Stimulated activated effector memory CD8-positive, alpha-beta T cell treated with anti-CD3 and anti-CD28 coated beads, Interleukin-12 subunit alpha, Interleukin-12 subunit beta, amount 100 ng/mL, for 72 hours (primary cell): ENCODE results near the gene LARP6.

Experiments
- ATAC-seq: fragments of 150-1000 bp; cut with Tn5 transposase; 2 replicates; pipeline ENCODE4 v1.10.0; 2021
- DNase-seq, 2 donors: peaks; one replicate each; pipeline ENCODE4 v3.0.0; 2021 to 2022; ENCODE audit warnings: low spot score in 2 of 2
- H3K27ac Mint-ChIP-seq: one replicate; pipeline ENCODE4 v1.8.0; 2022; ENCODE audit warnings: mild to moderate bottlenecking, mixed read lengths
- H3K36me3 Mint-ChIP-seq: one replicate; pipeline ENCODE4 v1.8.0; 2022; ENCODE audit warnings: mild to moderate bottlenecking, mixed read lengths
- H3K4me1 Mint-ChIP-seq: one replicate; pipeline ENCODE4 v1.8.0; 2022; ENCODE audit warnings: mixed read lengths
- H3K4me3 Mint-ChIP-seq: one replicate; pipeline ENCODE4 v1.8.0; 2022; ENCODE audit warnings: mild to moderate bottlenecking, mixed read lengths
- H3K9me3 Mint-ChIP-seq: one replicate; pipeline ENCODE4 v1.8.0; 2022; ENCODE audit warnings: mixed read lengths

LARP6 gene

DNA sequence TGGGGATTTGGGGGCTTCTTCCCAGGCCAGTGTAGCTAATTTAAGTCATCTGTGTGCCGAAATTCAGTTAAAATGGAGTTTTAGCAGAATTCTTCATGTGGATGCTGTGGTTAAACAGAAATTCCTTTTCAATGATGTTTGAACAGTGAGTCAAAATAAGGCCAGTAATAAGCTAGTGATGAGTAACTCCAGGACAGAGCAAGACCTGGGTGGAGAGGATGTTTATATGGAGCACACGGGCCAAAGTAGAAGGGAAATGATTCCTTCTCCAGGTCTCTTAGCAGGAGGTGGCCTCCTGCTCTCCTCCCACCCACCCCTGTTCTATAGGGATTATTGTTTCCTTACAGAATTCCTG, 58.7 kb downstream of the LARP6 start:
- Mint-ChIP-seq H3K36me3 (no peaks in the 10 kb centered on the region), H3K9me3 (no peaks in the 10 kb centered on the region), H3K4me3 (no peak overlapping the region), H3K27ac (no peak overlapping the region), H3K4me1 (no peaks in the 10 kb centered on the region)
- ATAC-seq (no peak), DNase-seq (no peak)

GRCh38 chr15:70794596-70795310, 59.2 kb downstream of the LARP6 start:
- Mint-ChIP-seq H3K27ac (no peak overlapping the region), H3K4me1 (no peaks in the 10 kb centered on the region), H3K9me3 (no peaks in the 10 kb centered on the region), H3K4me3 (no peak overlapping the region), H3K36me3 (no peaks in the 10 kb centered on the region)
- no peak for ATAC-seq
- no peak for DNase-seq

- DNase-seq = no peak
- no peaks in the 10 kb centered on the region for H3K4me1 Mint-ChIP-seq
- no peak overlapping the region for H3K27ac Mint-ChIP-seq
- H3K4me3 Mint-ChIP-seq = no peak overlapping the region
- no peak for ATAC-seq
- H3K36me3 Mint-ChIP-seq = no peaks in the 10 kb centered on the region
- H3K9me3 Mint-ChIP-seq = no peaks in the 10 kb centered on the region
Measured at GRCh38 chr15:70793694-70794093, 60.3 kb downstream of the LARP6 start.

- ATAC-seq = no peak
Measured at GRCh38 chr15:70792171-70792573, 61.8 kb downstream of the LARP6 start.

DNA sequence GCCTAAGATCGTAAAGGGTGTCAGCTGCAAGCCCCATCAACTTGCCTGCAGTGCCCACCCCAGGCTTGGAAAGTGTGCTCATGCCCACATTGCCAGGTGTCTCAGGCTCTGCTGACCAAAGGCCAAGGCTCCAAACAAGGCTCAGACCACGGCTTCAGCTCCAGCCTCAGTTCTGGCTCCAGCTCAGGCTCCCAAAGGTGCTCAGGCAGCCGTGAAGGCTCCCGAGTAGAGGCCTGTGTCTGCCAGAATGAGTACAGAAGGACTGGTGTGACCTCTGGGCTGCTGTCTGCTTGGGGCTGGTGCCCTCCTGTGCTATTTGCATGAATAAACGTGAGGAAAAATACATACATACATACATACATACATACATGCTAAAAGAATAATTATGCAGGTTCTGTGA, 62.7 kb downstream of the LARP6 start:
- H3K27ac Mint-ChIP-seq = no peak overlapping the region
- H3K36me3 Mint-ChIP-seq = no peaks in the 10 kb centered on the region
- DNase-seq (no peak), ATAC-seq (no peak)
- H3K4me3 Mint-ChIP-seq = no peak overlapping the region
- no peaks in the 10 kb centered on the region for H3K4me1 Mint-ChIP-seq
- H3K9me3 Mint-ChIP-seq = no peaks in the 10 kb centered on the region

More at GRCh38 chr15:70792171-70792573, 61.8 kb downstream of the LARP6 start:
- Mint-ChIP-seq H3K4me1 (no peaks in the 10 kb centered on the region), H3K9me3 (no peaks in the 10 kb centered on the region), H3K27ac (no peak overlapping the region), H3K36me3 (no peaks in the 10 kb centered on the region), H3K4me3 (no peak overlapping the region)
- no peak for DNase-seq

DNA sequence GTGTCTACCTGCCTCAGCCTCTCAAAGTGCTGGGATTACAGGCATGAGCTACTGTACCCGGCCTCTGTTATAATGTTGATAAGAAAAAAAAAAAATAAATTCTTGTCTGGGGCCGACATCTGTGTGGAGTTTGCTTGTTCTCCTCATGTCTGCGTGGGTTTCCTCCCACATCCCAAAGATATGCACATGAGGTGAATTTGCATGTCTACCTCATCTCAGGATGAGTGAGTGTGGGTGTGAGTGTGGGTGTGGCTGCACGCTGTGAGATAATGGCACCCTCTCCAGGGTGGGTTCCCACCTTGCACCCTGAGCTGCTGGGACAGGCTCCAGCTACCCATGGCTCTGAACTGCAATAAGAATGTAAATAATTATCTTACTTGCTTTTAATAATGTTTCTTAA, 64.7 kb downstream of the LARP6 start:
- no peak overlapping the region for H3K27ac Mint-ChIP-seq
- H3K4me1 Mint-ChIP-seq = no peaks in the 10 kb centered on the region
- no peaks in the 10 kb centered on the region for H3K36me3 Mint-ChIP-seq
- H3K9me3 Mint-ChIP-seq = no peaks in the 10 kb centered on the region
- no peak for ATAC-seq
- H3K4me3 Mint-ChIP-seq = no peak overlapping the region
- no peak for DNase-seq

GRCh38 chr15:70788114-70789049, 65.6 kb downstream of the LARP6 start:
- no peaks in the 10 kb centered on the region for H3K4me1 Mint-ChIP-seq
- no peaks in the 10 kb centered on the region for H3K9me3 Mint-ChIP-seq
- H3K36me3 Mint-ChIP-seq = no peaks in the 10 kb centered on the region
- no peak for ATAC-seq
- no peak for DNase-seq
- H3K4me3 Mint-ChIP-seq = no peak overlapping the region
- H3K27ac Mint-ChIP-seq = no peak overlapping the region

DNA sequence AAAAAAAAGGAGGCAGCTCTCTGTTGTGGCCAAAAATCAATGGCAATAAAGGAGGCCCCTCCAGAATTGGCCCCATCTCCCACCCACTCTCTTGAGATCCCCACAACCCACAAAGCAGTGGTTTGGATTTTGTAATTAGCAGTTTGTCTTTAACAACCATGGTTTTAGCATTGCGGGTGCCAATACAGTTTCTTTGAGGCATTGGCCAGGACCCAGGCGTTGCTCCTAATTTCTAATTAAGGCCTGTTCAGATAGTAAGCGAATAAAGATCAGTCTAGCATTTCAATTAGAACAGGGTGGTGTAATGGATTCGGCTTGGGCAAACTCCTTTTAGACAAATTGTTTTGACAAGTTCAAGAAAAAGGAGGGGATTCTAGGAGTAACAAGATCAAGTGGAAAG, 67.0 kb downstream of the LARP6 start:
- Mint-ChIP-seq H3K27ac (no peak overlapping the region), H3K4me1 (no peaks in the 10 kb centered on the region), H3K4me3 (no peak overlapping the region), H3K36me3 (no peaks in the 10 kb centered on the region), H3K9me3 (no peaks in the 10 kb centered on the region)
- DNase-seq = no peak
- no peak for ATAC-seq

DNA sequence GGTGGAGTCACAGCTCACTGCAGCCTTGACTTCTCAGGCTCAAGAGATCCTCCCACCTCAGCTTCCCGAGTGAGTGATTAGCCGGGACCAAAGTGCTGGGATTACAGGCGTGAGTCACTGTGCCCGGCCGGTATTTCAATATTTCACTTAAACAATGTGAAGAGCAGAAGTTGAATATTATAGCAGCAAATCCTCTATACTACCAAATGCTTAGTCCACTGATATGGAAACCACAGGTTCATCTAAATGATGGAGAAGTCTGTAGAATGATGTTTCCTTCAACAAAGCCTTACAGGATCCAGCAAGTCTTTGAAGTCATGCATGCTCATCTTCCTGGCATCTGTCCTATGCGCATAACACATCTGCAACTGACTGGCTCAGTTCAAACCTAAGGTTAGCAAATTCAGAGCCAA, 70.3 kb downstream of the LARP6 start:
- H3K4me3 Mint-ChIP-seq = no peak overlapping the region
- no peaks in the 10 kb centered on the region for H3K9me3 Mint-ChIP-seq
- H3K27ac Mint-ChIP-seq = no peak overlapping the region
- DNase-seq (no peak), ATAC-seq (no peak)
- no peaks in the 10 kb centered on the region for H3K4me1 Mint-ChIP-seq
- no peaks in the 10 kb centered on the region for H3K36me3 Mint-ChIP-seq

DNA sequence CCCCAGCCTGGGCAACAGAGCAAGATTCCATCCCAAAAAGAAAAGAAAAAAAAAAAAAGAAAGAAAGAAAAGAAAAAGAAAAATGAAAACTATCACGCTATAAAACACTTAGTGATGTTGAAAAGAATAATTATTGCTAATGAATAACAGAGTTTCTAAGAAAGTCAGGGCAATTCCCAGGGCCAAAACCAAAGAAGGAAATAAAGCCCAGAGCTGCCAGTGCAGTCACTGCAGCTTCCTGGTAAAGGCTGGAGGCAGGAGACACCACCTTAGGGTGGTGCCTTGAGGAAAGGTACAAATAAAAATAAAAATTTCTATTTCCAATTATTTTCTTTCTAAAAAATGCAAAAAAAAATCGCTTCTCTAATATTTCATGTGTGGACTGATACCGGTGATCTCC, 70.9 kb downstream of the LARP6 start:
- Mint-ChIP-seq H3K36me3 (no peaks in the 10 kb centered on the region), H3K27ac (no peak overlapping the region), H3K4me3 (no peak overlapping the region), H3K9me3 (no peaks in the 10 kb centered on the region), H3K4me1 (no peaks in the 10 kb centered on the region)
- DNase-seq (no peak), ATAC-seq (no peak)

DNA sequence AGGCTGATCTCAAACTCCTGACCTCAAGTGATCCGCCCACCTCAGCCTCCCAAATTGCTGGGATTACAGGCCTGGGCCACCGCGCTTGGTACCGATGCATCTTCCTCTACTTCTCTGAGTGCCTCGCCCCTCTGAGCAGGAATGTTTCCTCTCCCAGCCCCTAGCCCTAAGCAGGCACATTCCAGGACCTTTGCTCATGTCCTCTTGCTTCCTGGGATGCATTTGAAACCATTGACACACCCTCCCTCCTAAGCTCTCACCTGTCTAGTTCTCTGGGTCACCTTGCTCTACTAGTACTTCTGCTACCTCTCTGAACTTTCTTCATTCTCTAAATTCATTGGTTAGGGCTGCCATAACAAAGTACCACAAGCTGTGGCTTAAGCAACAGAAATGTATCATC, 72.7 kb downstream of the LARP6 start:
- H3K4me3 Mint-ChIP-seq = no peak overlapping the region
- ATAC-seq = no peak
- DNase-seq = no peak
- no peaks in the 10 kb centered on the region for H3K9me3 Mint-ChIP-seq
- H3K4me1 Mint-ChIP-seq = no peaks in the 10 kb centered on the region
- no peaks in the 10 kb centered on the region for H3K36me3 Mint-ChIP-seq
- no peak overlapping the region for H3K27ac Mint-ChIP-seq
